ENCODE measurements around the gene TPRG1L. TPM values are rescaled to one million over a fixed set of nuclear protein-coding genes. Genes with fewer than 3 reads are reported as not detected.
A peak's percentile ranks its signal among the peaks of the same experiment; 100 is the strongest.

Gene TPRG1L
- total RNA-seq, 2 donors from 2014 or later: 11.9 to 18.4 TPM

DNA sequence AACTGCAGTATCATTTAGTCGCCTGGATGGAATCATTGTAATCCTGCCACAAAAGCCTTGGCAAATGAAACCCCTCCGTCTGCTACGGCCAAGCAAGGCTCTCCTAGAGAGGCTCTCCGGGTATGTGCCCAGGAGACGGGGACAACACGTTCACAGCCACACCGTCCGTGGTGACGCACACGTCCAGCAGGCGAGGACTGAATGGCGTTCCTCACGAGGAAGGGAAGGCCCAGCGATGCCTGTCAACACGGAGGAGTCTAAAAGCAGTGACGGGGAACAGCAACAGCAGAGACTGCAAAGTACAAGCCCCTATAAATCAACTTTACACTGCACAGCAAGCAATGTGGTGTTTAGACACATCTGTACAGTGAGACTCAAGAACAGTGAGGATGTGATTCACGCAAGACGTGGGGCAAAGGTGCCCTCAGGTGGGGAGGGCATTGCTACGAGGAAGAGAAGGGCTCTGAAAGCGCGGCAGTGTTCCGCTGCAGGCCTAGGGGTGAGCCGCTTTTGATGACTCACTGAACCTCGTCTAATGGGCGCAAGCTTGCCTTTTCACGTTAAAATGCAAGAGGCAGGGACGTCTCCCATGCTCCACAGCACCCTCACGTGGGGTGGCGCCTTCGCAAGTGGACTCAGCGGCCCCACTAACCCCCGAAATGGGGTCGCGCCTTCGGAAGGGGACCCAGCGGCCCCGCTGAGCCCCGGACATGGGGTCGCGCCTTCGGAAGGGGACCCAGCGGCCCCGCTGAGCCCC is 18.3 kb downstream of the TPRG1L start:
- Mint-ChIP-seq H3K4me1 (ENCODE audit: low read depth in 2 of 2) (peaks cover 5 to 6% of the 10 kb centered on the region in 2 donors), H3K36me3 (no peaks in the 10 kb centered on the region), H3K27ac (no peak overlapping the region), H3K4me3 (no peak overlapping the region), H3K27me3 (no peaks in the 10 kb centered on the region), H3K9me3 (no peaks in the 10 kb centered on the region)
- DNase-seq (ENCODE audit: low spot score): no peak
- ATAC-seq: no peak

DNA sequence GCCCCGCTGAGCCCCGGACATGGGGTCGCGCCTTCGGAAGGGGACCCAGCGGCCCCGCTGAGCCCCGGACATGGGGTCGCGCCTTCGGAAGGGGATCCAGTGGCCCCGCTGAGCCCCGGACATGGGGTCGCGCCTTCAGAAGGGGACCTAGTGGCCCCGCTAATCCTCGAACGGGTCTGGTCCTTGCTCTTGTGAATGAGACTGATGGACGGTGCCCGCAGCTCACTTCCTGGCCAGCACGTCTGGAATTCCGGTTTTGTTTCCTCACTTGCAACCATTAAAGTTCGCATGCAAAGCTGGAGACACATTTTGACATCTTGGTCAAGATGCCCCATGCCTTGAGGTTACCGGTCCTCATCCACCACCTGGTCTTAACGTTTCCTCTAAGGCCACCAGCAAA is 19.5 kb downstream of the TPRG1L start:
- Mint-ChIP-seq H3K36me3 (no peaks in the 10 kb centered on the region), H3K4me3 (no peak overlapping the region), H3K27ac (no peak overlapping the region), H3K9me3 (no peaks in the 10 kb centered on the region), H3K4me1 (ENCODE audit: low read depth in 2 of 2) (peaks cover 12% of the 10 kb centered on the region in 2 donors), H3K27me3 (no peaks in the 10 kb centered on the region)
- ATAC-seq: no peak
- DNase-seq (ENCODE audit: low spot score): no peak

DNA sequence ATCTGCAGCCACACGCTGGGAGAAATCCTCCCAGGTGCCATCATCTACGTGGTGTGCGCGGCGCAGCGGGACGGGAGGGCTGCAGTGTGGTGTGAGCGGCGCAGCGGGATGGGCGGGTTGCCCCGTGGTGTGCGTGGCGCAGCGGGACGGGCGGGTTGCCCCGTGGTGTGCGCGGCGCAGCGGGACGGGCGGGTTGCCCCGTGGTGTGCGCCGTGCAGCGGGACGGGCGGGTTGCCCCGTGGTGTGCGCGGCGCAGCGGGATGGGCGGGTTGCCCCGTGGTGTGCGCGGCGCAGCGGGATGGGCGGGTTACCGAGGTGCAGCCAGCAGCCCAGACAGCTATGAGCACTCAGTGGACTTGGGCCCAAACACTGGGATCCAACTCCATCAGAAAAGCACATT is 20.4 kb downstream of the TPRG1L start:
- ATAC-seq: no peak
- Mint-ChIP-seq H3K4me1 (ENCODE audit: low read depth in 2 of 2) (peaks cover 12% of the 10 kb centered on the region in 2 donors), H3K27ac (no peak overlapping the region), H3K4me3 (no peak overlapping the region), H3K36me3 (no peaks in the 10 kb centered on the region), H3K9me3 (no peaks in the 10 kb centered on the region), H3K27me3 (no peaks in the 10 kb centered on the region)
- peak; percentile 31 for DNase-seq (ENCODE audit: low spot score)

DNA sequence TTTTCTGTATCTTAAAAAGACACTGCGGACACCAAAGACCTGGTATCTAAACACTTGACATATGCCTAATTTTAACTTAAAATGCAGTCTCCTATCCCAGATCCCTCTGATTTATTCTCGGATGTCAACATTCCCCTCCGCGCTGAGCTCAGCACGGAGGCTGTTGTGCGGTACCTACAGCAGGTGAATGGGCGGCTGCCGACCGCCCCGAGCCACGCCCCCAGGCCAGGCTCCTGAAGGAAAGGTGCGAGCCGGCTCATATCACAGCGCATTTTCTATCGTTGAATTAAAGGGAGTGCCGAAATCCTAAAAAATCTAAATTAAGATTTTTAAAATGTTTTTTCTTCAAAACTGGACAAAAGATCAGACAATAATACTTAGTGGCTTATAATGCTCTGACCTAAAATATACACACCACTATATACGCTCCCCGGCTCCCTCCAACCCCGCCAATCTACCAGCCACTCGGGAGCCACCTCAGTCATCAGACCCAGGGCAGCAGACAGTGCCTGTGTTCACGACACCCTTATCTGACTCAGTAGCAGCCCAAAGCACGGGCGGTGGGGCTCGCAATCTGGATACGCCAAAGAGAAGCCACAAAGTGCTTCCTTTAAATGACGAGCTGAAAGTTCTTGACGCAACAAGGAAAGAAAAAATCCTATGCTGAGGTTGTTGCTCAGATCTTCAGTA is 21.0 kb downstream of the TPRG1L start:
- Mint-ChIP-seq H3K36me3 (no peaks in the 10 kb centered on the region), H3K9me3 (no peaks in the 10 kb centered on the region), H3K4me1 (ENCODE audit: low read depth in 2 of 2) (peaks cover 12% of the 10 kb centered on the region in 2 donors), H3K27ac (no peak overlapping the region), H3K27me3 (no peaks in the 10 kb centered on the region), H3K4me3 (no peak overlapping the region)
- ATAC-seq: no peak
- DNase-seq (ENCODE audit: low spot score): peak; percentile 25

DNA sequence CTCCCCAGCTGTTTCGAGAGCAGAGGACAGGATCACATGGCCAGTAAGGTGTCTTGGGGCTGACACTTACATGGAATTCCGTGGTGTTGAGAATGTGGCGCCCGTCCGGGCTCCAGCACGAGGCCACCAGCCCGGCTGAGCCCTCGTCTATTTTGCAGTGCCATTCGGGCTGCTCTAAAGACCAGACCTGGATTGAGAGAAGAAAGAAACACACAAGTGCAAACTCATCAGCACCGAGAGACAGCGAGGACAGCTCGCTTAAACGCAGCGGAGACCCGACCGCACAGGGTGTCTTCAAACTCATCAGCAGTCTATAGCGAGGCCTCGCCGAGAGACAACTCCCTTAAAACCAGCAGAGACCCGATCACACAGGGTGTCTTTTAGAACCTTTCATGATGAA is 21.8 kb downstream of the TPRG1L start:
- DNase-seq (ENCODE audit: low spot score) (peak; percentile 51), ATAC-seq (no peak)
- no peaks in the 10 kb centered on the region for H3K9me3 Mint-ChIP-seq
- H3K4me3 Mint-ChIP-seq: no peak overlapping the region
- H3K27me3 Mint-ChIP-seq: peaks cover 0 to 3% of the 10 kb centered on the region in 2 donors
- peaks cover 12 to 15% of the 10 kb centered on the region in 2 donors for H3K4me1 Mint-ChIP-seq (ENCODE audit: low read depth in 2 of 2)
- no peak overlapping the region for H3K27ac Mint-ChIP-seq
- no peaks in the 10 kb centered on the region for H3K36me3 Mint-ChIP-seq

DNA sequence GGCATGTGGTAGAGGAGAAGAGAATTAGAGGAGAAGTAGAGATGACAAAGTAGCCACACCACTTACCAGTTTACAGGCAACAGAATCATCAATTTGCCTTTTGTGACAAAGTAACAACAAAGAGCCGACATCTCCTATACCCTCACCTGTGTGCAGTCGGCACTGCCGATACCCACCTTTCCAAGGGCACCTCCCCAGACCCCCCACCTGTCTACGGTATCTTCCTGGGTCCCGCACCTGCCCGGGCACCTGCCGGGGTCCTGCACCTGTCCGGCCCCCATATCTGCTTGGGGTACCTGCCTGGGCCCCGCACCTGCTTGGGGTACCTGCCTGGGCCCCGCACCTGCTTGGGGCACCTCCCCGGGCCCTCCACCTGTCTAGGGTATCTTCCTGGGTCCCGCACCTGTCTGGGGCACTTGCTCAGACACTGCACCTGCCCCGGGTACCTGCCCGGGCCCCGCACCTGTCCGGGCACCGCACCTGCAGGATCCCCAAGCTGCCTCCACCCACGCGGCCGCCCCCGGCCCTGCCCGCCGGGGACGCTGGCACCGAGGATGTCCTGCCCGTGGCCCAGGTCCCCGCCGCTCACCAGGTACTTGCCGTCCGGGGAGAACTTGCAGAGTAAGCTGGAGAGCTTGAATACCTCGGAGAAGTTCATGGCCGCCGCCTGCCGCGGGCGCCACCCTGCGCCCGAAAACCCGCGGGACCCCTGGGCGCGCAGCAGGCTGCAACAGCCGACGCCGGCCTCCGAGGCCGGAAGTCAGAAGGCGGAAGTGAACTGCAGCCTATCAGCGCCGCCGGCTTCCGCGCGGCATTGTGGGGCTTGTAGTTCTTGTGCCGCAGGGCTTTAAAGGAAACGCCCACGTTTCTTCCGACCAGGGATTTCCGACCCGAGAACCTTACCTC is 24.8 kb downstream of the TPRG1L start, which contains the start of gene WRAP73:
TSS of gene WRAP73 (minus strand) at position 762 of the 906 bp plus-strand sequence. CDS start at position 658, 104 bp downstream.
- Mint-ChIP-seq H3K27ac (no peak within 1 kb of the TSS), H3K4me1 (ENCODE audit: low read depth in 2 of 2) (peaks cover 12% of the 10 kb centered on the region in 2 donors), H3K9me3 (no peaks in the 10 kb centered on the region), H3K36me3 (no peaks in the 10 kb centered on the region), H3K4me3 (peak within 1 kb of the TSS; percentile 77), H3K27me3 (peaks cover 14 to 15% of the 10 kb centered on the region in 2 donors)
- ATAC-seq (peak; percentile 95 to 98), DNase-seq (ENCODE audit: low spot score) (peak; percentile 92)

DNA sequence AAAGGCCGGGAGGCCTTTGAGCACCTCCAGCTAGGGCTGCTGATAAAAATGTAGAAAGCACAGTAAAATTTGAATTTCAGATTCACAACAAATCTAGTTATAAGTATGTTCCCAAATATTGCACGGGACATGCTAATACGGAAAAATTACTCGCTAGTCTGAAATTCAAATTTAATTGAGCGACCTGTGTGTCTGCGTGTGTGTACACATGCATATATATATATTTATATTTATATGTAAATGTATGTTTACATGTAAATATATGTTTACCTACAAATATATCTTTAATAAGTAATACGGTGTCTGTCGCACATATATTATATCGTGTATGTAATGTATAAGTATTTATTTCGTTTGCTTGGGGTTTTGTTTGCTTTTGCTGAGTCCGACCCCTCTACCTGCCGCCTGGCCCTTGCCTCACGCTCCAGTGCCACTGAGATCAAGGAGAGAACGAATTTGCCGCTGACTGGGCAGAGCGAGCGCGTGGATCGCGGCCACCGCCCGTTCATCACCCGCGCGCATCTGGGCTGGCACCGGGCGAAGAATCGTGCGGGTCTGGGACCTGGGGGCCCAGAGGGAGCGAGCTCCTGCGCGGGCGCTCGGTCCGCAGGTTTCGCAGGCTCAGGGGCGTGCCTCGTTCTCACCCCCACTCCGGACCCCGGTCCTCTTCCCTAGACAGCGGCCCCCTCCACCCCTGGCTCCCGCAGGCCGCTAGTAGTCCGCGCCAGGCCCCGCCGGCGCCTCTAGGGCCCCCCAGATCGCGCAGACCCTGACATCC is 25.6 kb downstream of the TPRG1L start:
- DNase-seq (ENCODE audit: low spot score) (peak; percentile 40), ATAC-seq (no peak)
- Mint-ChIP-seq H3K9me3 (no peaks in the 10 kb centered on the region), H3K27me3 (peaks cover 17 to 19% of the 10 kb centered on the region in 2 donors), H3K36me3 (no peaks in the 10 kb centered on the region), H3K27ac (no peak overlapping the region), H3K4me1 (ENCODE audit: low read depth in 2 of 2) (peaks cover 12% of the 10 kb centered on the region in 2 donors), H3K4me3 (peak overlapping the region; percentile 77)

DNA sequence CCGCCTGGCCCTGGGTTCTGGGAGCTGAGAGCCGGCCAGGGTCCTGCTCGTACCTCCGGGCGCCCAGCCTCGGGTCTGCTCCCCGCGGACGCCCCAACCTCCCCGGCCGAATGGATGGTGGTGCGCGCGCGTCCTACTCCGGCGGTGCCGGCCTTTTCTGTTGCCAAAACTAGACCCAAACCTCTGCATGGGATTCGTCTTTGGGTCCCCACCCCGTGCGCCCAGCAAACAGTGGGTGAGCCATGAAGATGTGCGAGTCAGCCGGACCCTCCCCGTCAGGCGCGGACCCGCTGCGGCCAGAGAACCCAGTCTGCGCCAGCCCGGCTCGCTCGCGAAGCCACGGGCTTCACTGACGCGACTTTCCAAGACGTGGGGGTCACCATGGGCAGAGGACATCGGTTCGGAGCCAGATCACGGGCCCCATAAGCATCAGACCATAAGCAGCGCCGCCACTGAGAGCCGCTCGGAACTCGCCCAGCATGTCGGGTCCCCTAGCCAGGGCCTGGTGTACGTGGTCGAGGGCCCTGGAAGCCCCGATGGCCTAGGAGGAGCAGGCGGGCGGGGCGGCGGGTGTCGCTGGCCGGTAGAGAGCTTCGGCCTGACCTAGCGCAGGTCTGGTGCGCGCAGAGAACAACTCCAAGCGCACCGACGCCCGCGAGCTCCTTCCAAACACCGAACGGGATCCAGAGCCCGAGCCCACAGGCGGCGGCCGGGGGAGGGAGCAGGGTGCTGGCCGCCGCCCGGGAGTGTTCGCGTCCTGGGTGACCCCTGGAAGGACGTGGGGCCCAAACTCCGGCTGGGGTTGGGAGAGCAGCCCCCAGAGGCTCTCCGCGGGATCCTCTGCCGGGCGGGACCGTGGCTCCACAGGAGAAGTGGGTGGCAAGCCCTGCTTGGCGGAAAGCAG is 26.5 kb downstream of the TPRG1L start:
- ATAC-seq: no peak
- Mint-ChIP-seq H3K36me3 (no peaks in the 10 kb centered on the region), H3K27ac (no peak overlapping the region), H3K4me3 (peak overlapping the region; percentile 15), H3K4me1 (ENCODE audit: low read depth in 2 of 2) (peaks cover 12 to 16% of the 10 kb centered on the region in 2 donors), H3K27me3 (peaks cover 22 to 28% of the 10 kb centered on the region in 2 donors), H3K9me3 (no peaks in the 10 kb centered on the region)
- DNase-seq (ENCODE audit: low spot score): no peak

DNA sequence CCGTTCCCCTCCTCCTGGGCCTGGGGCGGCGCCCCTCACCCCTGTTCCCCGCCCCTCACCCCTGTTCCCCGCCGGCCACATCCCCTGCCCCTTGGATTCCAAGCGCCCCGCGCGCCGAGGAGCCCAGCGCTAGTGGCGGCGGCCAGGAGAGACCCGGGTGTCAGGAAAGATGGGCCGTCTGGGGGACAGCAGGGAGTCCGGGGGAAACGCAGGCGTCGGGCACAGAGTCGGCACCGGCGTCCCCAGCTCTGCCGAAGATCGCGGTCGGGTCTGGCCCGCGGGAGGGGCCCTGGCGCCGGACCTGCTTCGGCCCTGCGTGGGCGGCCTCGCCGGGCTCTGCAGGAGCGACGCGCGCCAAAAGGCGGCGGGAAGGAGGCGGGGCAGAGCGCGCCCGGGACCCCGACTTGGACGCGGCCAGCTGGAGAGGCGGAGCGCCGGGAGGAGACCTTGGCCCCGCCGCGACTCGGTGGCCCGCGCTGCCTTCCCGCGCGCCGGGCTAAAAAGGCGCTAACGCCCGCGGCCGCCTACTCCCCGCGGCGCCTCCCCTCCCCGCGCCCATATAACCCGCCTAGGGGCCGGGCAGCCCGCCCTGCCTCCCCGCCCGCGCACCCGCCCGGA is 27.2 kb downstream of the TPRG1L start, which contains the start of gene TP73:
TSS of gene TP73 (plus strand) at position 587 of the 618 bp plus-strand sequence. CDS start 29,850 bp downstream, outside the sequence.
- peak within 1 kb of the TSS; percentile 45 for H3K4me3 Mint-ChIP-seq
- peak in 1 of 2 donors; percentile 1 for ATAC-seq
- no peak for DNase-seq (ENCODE audit: low spot score)
- no peak within 1 kb of the TSS for H3K27ac Mint-ChIP-seq
- H3K4me1 Mint-ChIP-seq (ENCODE audit: low read depth in 2 of 2): peaks cover 12 to 17% of the 10 kb centered on the region in 2 donors
- peaks cover 23 to 29% of the 10 kb centered on the region in 2 donors for H3K27me3 Mint-ChIP-seq
- H3K9me3 Mint-ChIP-seq: no peaks in the 10 kb centered on the region
- H3K36me3 Mint-ChIP-seq: no peaks in the 10 kb centered on the region

DNA sequence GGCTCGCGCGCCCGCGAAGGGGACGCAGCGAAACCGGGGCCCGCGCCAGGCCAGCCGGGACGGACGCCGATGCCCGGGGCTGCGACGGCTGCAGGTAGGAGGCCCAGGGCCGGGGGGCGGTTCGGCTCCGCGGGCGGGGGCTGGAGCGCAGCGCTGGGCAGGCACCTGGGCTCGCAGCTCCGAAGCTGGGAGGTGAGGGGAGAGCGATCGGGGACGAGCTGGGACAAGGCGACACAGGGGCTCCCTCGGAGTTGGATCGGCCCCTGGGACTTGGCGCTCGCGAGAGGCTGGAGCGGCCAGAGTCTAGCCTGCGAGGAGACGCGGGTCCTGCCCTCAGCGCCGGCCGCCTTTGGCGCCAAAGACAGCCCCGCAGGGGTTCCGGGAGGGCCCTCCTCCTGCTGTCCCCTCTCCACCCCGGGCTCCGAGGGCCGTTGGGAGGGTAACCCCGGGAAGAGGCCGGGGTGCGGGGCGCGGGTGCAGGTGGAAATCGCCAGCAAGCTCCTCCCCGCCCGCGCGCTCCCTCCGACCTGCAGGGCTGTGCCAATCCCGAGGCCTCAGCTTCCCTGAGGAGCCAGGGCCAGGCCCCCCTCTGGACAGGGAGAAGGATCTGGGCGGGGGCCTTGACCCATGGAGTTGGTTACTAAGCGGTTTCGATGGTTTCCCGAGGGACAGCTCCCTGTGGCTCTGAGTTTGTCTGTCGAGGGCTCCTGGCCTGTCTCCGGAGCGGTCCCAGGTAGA is 27.9 kb downstream of the TPRG1L start:
- H3K36me3 Mint-ChIP-seq: no peaks in the 10 kb centered on the region
- H3K27me3 Mint-ChIP-seq: peaks cover 26 to 29% of the 10 kb centered on the region in 2 donors
- no peaks in the 10 kb centered on the region for H3K9me3 Mint-ChIP-seq
- DNase-seq (ENCODE audit: low spot score) (peak; percentile 60), ATAC-seq (no peak)
- no peak overlapping the region for H3K27ac Mint-ChIP-seq
- H3K4me3 Mint-ChIP-seq: no peak overlapping the region
- H3K4me1 Mint-ChIP-seq (ENCODE audit: low read depth in 2 of 2): peaks cover 11 to 16% of the 10 kb centered on the region in 2 donors

DNA sequence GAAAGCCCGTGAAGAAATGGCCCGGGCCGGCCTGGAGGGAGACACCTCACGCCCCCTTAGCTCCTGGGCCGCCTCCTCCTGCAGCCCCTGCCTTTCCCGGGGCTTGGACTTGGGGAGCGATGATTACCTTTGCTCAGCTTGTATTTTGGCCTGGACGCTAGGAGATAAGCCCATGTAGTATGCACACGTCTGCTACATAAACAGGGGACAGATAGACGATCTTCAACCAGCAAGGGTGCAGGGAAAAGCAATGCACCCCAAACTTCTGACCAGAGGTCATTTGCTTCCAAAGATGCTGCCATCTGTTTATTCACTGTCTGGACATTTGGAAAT is 28.4 kb downstream of the TPRG1L start:
- no peak for ATAC-seq
- peaks cover 28 to 31% of the 10 kb centered on the region in 2 donors for H3K27me3 Mint-ChIP-seq

More for the DNA sequence above, 28.4 kb downstream of the TPRG1L start:
- H3K4me1 Mint-ChIP-seq (ENCODE audit: low read depth in 2 of 2): peaks cover 7 to 10% of the 10 kb centered on the region in 2 donors
- no peaks in the 10 kb centered on the region for H3K9me3 Mint-ChIP-seq
- H3K27ac Mint-ChIP-seq: no peak overlapping the region
- DNase-seq (ENCODE audit: low spot score): no peak
- no peaks in the 10 kb centered on the region for H3K36me3 Mint-ChIP-seq
- peak overlapping the region; percentile 45 for H3K4me3 Mint-ChIP-seq

Measured in natural killer cell treated with Interleukin-12 subunit alpha and Interleukin-12 subunit beta and Interleukin-15 and Interleukin-18, amount 100 ng/mL, for 72 hours (primary cell).